ENCODE measurements around the gene B4GAT1. TPM values are rescaled to one million over a fixed set of nuclear protein-coding genes. Genes with fewer than 3 reads are reported as not detected.

B4GAT1 gene
- total RNA-seq, 1 experiment from 2014 or later: 6.7 TPM

GRCh38 chr11:66365711-66366619 is 18.5 kb upstream of the B4GAT1 start:
- POLR2A ChIA-PET: no interaction called here
- no peaks in the 10 kb centered on the region for H3K27me3 ChIP-seq (ENCODE audit: insufficient read depth, low read length)
- H3K4me2 ChIP-seq (ENCODE audit: low read length): no peak overlapping the region
- ATAC-seq: no peak
- DNase-seq (ENCODE audit: low read depth, low spot score): no peak
- TF ChIP-seq CTCF (IDR thresholded peaks at IDR 0.05 in 2 of 3, conservative IDR thresholded peaks at IDR 0.05 in 1 of 3; ENCODE audit: borderline replicate concordance in 1 of 3, insufficient read depth in 1 of 3, low read depth in 2 of 3, low read length in 2 of 3): no peak
- TF ChIP-seq POLR2AphosphoS5 (IDR thresholded peaks at IDR 0.05; ENCODE audit: low read depth, low read length): peak; percentile 26; the same call in 1 of the 2 replicates
- no peaks in the 10 kb centered on the region for H3K9me3 ChIP-seq (ENCODE audit: control insufficient read depth in 1 of 2, insufficient read depth in 1 of 2, low read depth in 1 of 2, low read length in 2 of 2)
- CTCF ChIA-PET: interaction anchor here (1.1 to 2.8 kb wide), 3 partner anchors 20 to 23 kb away, joined by 3 to 23 read pairs (median 4); no protein-coding TSS in a partner anchor
- RAD21 ChIA-PET (ENCODE audit: low non-redundant PET in 1 of 2, low total read pairs in 2 of 2, uncharacterized antibody in 2 of 2, unreplicated experiment in 2 of 2): no interaction called here
- no peak overlapping the region for H3K4me3 ChIP-seq (replicated peaks in 1 of 2; ENCODE audit: low read depth in 1 of 2, low read length in 2 of 2)
- peaks cover 7 to 18% of the 10 kb centered on the region in 2 experiments for H3K4me1 ChIP-seq (ENCODE audit: control insufficient read depth in 1 of 2, insufficient read depth in 2 of 2, low read length in 2 of 2)
- peaks cover 30 to 57% of the 10 kb centered on the region in 2 experiments for H3K36me3 ChIP-seq (ENCODE audit: control insufficient read depth in 1 of 2, insufficient read depth in 2 of 2, low read length in 2 of 2)
- no peaks in the 10 kb centered on the region for H4K20me1 ChIP-seq (ENCODE audit: insufficient read depth)
- BruUV-seq (replicated peaks): no TSS peak
- intact Hi-C loops (cut with micrococcal nuclease): no loop called here
- H3K9me2 ChIP-seq (ENCODE audit: insufficient read depth): no peaks in the 10 kb centered on the region
- H3K27ac ChIP-seq (ENCODE audit: low read depth, low read length): peak overlapping the region; percentile 34
- peaks cover 35% of the 10 kb centered on the region for H3K79me2 ChIP-seq (ENCODE audit: insufficient read depth, low read length)
- H2AFZ ChIP-seq (ENCODE audit: low read depth, low read length, poor library complexity, severe bottlenecking): no peak overlapping the region
- no peak overlapping the region for H3K9ac ChIP-seq (ENCODE audit: low read length)

- no TSS peak for BruUV-seq (replicated peaks)
- H3K9me2 ChIP-seq (ENCODE audit: insufficient read depth): no peaks in the 10 kb centered on the region
- H3K9me3 ChIP-seq (ENCODE audit: control insufficient read depth in 1 of 2, insufficient read depth in 1 of 2, low read depth in 1 of 2, low read length in 2 of 2): no peaks in the 10 kb centered on the region
- CTCF ChIA-PET: interaction anchor here (1.1 to 2.8 kb wide), 2 partner anchors 21 to 24 kb away, joined by 4 to 23 read pairs; no protein-coding TSS in a partner anchor
- H3K4me3 ChIP-seq (replicated peaks in 1 of 2; ENCODE audit: low read depth in 1 of 2, low read length in 2 of 2): no peak overlapping the region
- peaks cover 30 to 56% of the 10 kb centered on the region in 2 experiments for H3K36me3 ChIP-seq (ENCODE audit: control insufficient read depth in 1 of 2, insufficient read depth in 2 of 2, low read length in 2 of 2)
- no peak overlapping the region for H2AFZ ChIP-seq (ENCODE audit: low read depth, low read length, poor library complexity, severe bottlenecking)
- TF ChIP-seq ZFX (IDR thresholded peaks at IDR 0.05) (no peak), ZBTB33 (IDR thresholded peaks at IDR 0.05; ENCODE audit: extremely low read depth, insufficient replicate concordance, low read length) (no peak), CBX3 (IDR thresholded peaks at IDR 0.05; ENCODE audit: low read depth) (no peak), RAD21 (IDR thresholded peaks at IDR 0.05; ENCODE audit: low read depth) (no peak), SIN3A (IDR thresholded peaks at IDR 0.05; ENCODE audit: low read depth) (no peak), JUND (IDR thresholded peaks at IDR 0.05) (no peak), POLR2A (IDR thresholded peaks at IDR 0.05; ENCODE audit: borderline replicate concordance, extremely low read depth, insufficient read depth, insufficient read length) (no peak), MAX (IDR thresholded peaks at IDR 0.05) (no peak), FOSL1 (IDR thresholded peaks at IDR 0.05; ENCODE audit: low read depth) (no peak), POLR2AphosphoS5 (IDR thresholded peaks at IDR 0.05; ENCODE audit: low read depth, low read length) (no peak), EZH2phosphoT487 (IDR thresholded peaks at IDR 0.05; ENCODE audit: borderline replicate concordance) (no peak), TCF7L2 (IDR thresholded peaks at IDR 0.05; ENCODE audit: borderline replicate concordance, extremely low read depth, insufficient read depth, insufficient read length) (no peak), SP1 (IDR thresholded peaks at IDR 0.05; ENCODE audit: low read depth) (no peak)
- no peak overlapping the region for H3K4me2 ChIP-seq (ENCODE audit: low read length)
- DNase-seq (ENCODE audit: low read depth, low spot score) (no peak), ATAC-seq (no peak)
- peaks cover 7 to 16% of the 10 kb centered on the region in 2 experiments for H3K4me1 ChIP-seq (ENCODE audit: control insufficient read depth in 1 of 2, insufficient read depth in 2 of 2, low read length in 2 of 2)
- H3K9ac ChIP-seq (ENCODE audit: low read length): no peak overlapping the region
- no peaks in the 10 kb centered on the region for H4K20me1 ChIP-seq (ENCODE audit: insufficient read depth)
- H3K27ac ChIP-seq (ENCODE audit: low read depth, low read length): peak overlapping the region; percentile 34; the same call in 1 of the 2 replicates
- no peaks in the 10 kb centered on the region for H3K27me3 ChIP-seq (ENCODE audit: insufficient read depth, low read length)
- peaks cover 27% of the 10 kb centered on the region for H3K79me2 ChIP-seq (ENCODE audit: insufficient read depth, low read length)
- POLR2A ChIA-PET: no interaction called here
- intact Hi-C loops (cut with micrococcal nuclease): no loop called here
- RAD21 ChIA-PET (ENCODE audit: low non-redundant PET in 1 of 2, low total read pairs in 2 of 2, uncharacterized antibody in 2 of 2, unreplicated experiment in 2 of 2): no interaction called here
These were observed 17.7 kb upstream of the B4GAT1 start for GRCh38 chr11:66365166-66365565.
